ENCODE measurements around the gene PF4V1.

DNA sequence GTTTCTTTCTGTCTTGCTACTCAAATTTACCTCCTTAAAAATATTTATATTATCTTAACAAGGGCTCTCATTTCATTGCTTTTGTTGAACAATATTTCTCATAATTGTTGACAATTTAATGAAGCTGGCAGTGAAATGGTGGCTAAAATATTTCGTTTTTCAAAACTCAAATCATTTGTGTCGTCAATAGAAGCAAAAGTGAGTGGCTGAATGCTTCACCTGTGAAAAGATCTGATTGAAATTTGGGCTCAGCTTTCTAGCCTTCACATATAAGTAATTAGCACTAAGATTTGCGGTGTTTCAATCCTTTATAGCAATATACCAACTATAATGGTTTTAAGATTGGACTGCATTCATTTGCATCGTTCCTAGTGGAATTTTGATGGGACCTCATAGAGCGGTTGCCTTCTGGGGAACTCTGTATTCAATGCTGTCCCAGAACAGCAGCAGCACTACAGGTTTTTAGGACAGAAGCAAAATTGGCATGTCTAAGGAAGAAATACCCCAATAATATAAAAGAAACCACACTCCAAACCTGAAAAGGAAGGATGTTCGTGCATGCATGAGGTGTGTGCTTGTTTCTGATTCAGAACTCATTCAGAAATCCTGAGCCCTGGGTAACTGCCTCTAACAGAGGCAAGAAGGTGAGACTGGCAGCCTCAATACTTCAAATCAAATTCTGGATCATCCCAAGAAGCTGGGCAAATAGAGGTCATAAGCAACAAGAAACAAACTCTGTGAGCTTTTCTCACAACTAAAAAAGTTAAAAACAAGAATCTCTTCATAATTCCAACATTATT lies 18.6 kb downstream of the PF4V1 start:
- TF ChIP-seq, protein P1, sequence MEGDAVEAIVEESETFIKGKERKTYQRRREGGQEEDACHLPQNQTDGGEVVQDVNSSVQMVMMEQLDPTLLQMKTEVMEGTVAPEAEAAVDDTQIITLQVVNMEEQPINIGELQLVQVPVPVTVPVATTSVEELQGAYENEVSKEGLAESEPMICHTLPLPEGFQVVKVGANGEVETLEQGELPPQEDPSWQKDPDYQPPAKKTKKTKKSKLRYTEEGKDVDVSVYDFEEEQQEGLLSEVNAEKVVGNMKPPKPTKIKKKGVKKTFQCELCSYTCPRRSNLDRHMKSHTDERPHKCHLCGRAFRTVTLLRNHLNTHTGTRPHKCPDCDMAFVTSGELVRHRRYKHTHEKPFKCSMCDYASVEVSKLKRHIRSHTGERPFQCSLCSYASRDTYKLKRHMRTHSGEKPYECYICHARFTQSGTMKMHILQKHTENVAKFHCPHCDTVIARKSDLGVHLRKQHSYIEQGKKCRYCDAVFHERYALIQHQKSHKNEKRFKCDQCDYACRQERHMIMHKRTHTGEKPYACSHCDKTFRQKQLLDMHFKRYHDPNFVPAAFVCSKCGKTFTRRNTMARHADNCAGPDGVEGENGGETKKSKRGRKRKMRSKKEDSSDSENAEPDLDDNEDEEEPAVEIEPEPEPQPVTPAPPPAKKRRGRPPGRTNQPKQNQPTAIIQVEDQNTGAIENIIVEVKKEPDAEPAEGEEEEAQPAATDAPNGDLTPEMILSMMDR (IDR thresholded peaks at IDR 0.05) = no peak
- no peak for TF ChIP-seq POLR2A (IDR thresholded peaks at IDR 0.05)

All from vagina (tissue), 2 donors.